ENCODE data around the gene ERGIC2.

ERGIC2 gene

GRCh38 chr12:29334937-29335336 is 46.0 kb downstream of the ERGIC2 start:
- Histone ChIP-seq H3K27ac (ENCODE audit: insufficient read depth, low read length, poor library complexity, severe bottlenecking) (no peak overlapping the region), H3K36me3 (ENCODE audit: control insufficient read depth, insufficient read depth, low read length) (no peaks in the 10 kb centered on the region), H3K4me1 (ENCODE audit: control insufficient read depth, insufficient read depth, low read length, poor library complexity, severe bottlenecking) (no peaks in the 10 kb centered on the region), H3K27me3 (replicated peaks; ENCODE audit: control insufficient read depth, insufficient read depth, low read length, poor library complexity, severe bottlenecking) (no peaks in the 10 kb centered on the region), H3K4me3 (ENCODE audit: insufficient read depth, low read depth, low read length, poor library complexity, severe bottlenecking) (no peak overlapping the region), H3K9me3 (ENCODE audit: control insufficient read depth, low read length) (no peaks in the 10 kb centered on the region)
- DNase-seq = no peak

- Histone ChIP-seq H3K9me3 (ENCODE audit: control insufficient read depth, low read length) (no peaks in the 10 kb centered on the region), H3K4me3 (ENCODE audit: insufficient read depth, low read depth, low read length, poor library complexity, severe bottlenecking) (no peak overlapping the region), H3K27ac (ENCODE audit: insufficient read depth, low read length, poor library complexity, severe bottlenecking) (no peak overlapping the region), H3K4me1 (ENCODE audit: control insufficient read depth, insufficient read depth, low read length, poor library complexity, severe bottlenecking) (no peaks in the 10 kb centered on the region), H3K36me3 (ENCODE audit: control insufficient read depth, insufficient read depth, low read length) (no peaks in the 10 kb centered on the region), H3K27me3 (replicated peaks; ENCODE audit: control insufficient read depth, insufficient read depth, low read length, poor library complexity, severe bottlenecking) (no peaks in the 10 kb centered on the region)
- no peak for DNase-seq
Measured at GRCh38 chr12:29333178-29333577, 47.8 kb downstream of the ERGIC2 start.

- Histone ChIP-seq H3K4me1 (ENCODE audit: control insufficient read depth, insufficient read depth, low read length, poor library complexity, severe bottlenecking) (no peaks in the 10 kb centered on the region), H3K9me3 (ENCODE audit: control insufficient read depth, low read length) (no peaks in the 10 kb centered on the region), H3K27me3 (replicated peaks; ENCODE audit: control insufficient read depth, insufficient read depth, low read length, poor library complexity, severe bottlenecking) (no peaks in the 10 kb centered on the region), H3K27ac (ENCODE audit: insufficient read depth, low read length, poor library complexity, severe bottlenecking) (no peak overlapping the region), H3K36me3 (ENCODE audit: control insufficient read depth, insufficient read depth, low read length) (no peaks in the 10 kb centered on the region), H3K4me3 (ENCODE audit: insufficient read depth, low read depth, low read length, poor library complexity, severe bottlenecking) (no peak overlapping the region)
- no peak for DNase-seq
Measured at GRCh38 chr12:29329411-29329810, 51.6 kb downstream of the ERGIC2 start.

GRCh38 chr12:29322157-29322556 is 58.8 kb downstream of the ERGIC2 start:
- Histone ChIP-seq H3K27me3 (replicated peaks; ENCODE audit: control insufficient read depth, insufficient read depth, low read length, poor library complexity, severe bottlenecking) (no peaks in the 10 kb centered on the region), H3K9me3 (ENCODE audit: control insufficient read depth, low read length) (no peaks in the 10 kb centered on the region), H3K4me3 (ENCODE audit: insufficient read depth, low read depth, low read length, poor library complexity, severe bottlenecking) (no peak overlapping the region), H3K27ac (ENCODE audit: insufficient read depth, low read length, poor library complexity, severe bottlenecking) (no peak overlapping the region), H3K36me3 (ENCODE audit: control insufficient read depth, insufficient read depth, low read length) (peaks cover 5% of the 10 kb centered on the region), H3K4me1 (ENCODE audit: control insufficient read depth, insufficient read depth, low read length, poor library complexity, severe bottlenecking) (no peaks in the 10 kb centered on the region)
- DNase-seq = no peak

GRCh38 chr12:29320295-29321085 is 60.5 kb downstream of the ERGIC2 start:
- H3K27ac ChIP-seq (ENCODE audit: insufficient read depth, low read length, poor library complexity, severe bottlenecking) = no peak overlapping the region
- H3K36me3 ChIP-seq (ENCODE audit: control insufficient read depth, insufficient read depth, low read length) = peaks cover 5% of the 10 kb centered on the region
- DNase-seq = no peak

GRCh38 chr12:29317556-29318363 is 63.2 kb downstream of the ERGIC2 start:
- Histone ChIP-seq H3K9me3 (ENCODE audit: control insufficient read depth, low read length) (no peaks in the 10 kb centered on the region), H3K27me3 (replicated peaks; ENCODE audit: control insufficient read depth, insufficient read depth, low read length, poor library complexity, severe bottlenecking) (no peaks in the 10 kb centered on the region), H3K27ac (ENCODE audit: insufficient read depth, low read length, poor library complexity, severe bottlenecking) (no peak overlapping the region), H3K4me1 (ENCODE audit: control insufficient read depth, insufficient read depth, low read length, poor library complexity, severe bottlenecking) (no peaks in the 10 kb centered on the region), H3K36me3 (ENCODE audit: control insufficient read depth, insufficient read depth, low read length) (peaks cover 5% of the 10 kb centered on the region), H3K4me3 (ENCODE audit: insufficient read depth, low read depth, low read length, poor library complexity, severe bottlenecking) (no peak overlapping the region)
- DNase-seq = peak; percentile 5 to 29 (median 7)

More at GRCh38 chr12:29320295-29321085, 60.5 kb downstream of the ERGIC2 start:
- Histone ChIP-seq H3K27me3 (replicated peaks; ENCODE audit: control insufficient read depth, insufficient read depth, low read length, poor library complexity, severe bottlenecking) (no peaks in the 10 kb centered on the region), H3K4me3 (ENCODE audit: insufficient read depth, low read depth, low read length, poor library complexity, severe bottlenecking) (no peak overlapping the region), H3K9me3 (ENCODE audit: control insufficient read depth, low read length) (no peaks in the 10 kb centered on the region), H3K4me1 (ENCODE audit: control insufficient read depth, insufficient read depth, low read length, poor library complexity, severe bottlenecking) (no peaks in the 10 kb centered on the region)

GRCh38 chr12:29316752-29317151 is 64.2 kb downstream of the ERGIC2 start:
- H3K9me3 ChIP-seq (ENCODE audit: control insufficient read depth, low read length) = no peaks in the 10 kb centered on the region
- DNase-seq = no peak
- H3K4me3 ChIP-seq (ENCODE audit: insufficient read depth, low read depth, low read length, poor library complexity, severe bottlenecking) = no peak overlapping the region
- no peaks in the 10 kb centered on the region for H3K27me3 ChIP-seq (replicated peaks; ENCODE audit: control insufficient read depth, insufficient read depth, low read length, poor library complexity, severe bottlenecking)
- no peaks in the 10 kb centered on the region for H3K4me1 ChIP-seq (ENCODE audit: control insufficient read depth, insufficient read depth, low read length, poor library complexity, severe bottlenecking)
- no peak overlapping the region for H3K27ac ChIP-seq (ENCODE audit: insufficient read depth, low read length, poor library complexity, severe bottlenecking)
- peaks cover 2% of the 10 kb centered on the region for H3K36me3 ChIP-seq (ENCODE audit: control insufficient read depth, insufficient read depth, low read length)

GRCh38 chr12:29314416-29314815 is 66.6 kb downstream of the ERGIC2 start:
- H3K27me3 ChIP-seq (replicated peaks; ENCODE audit: control insufficient read depth, insufficient read depth, low read length, poor library complexity, severe bottlenecking) = no peaks in the 10 kb centered on the region
- H3K36me3 ChIP-seq (ENCODE audit: control insufficient read depth, insufficient read depth, low read length) = no peaks in the 10 kb centered on the region
- H3K4me3 ChIP-seq (ENCODE audit: insufficient read depth, low read depth, low read length, poor library complexity, severe bottlenecking) = no peak overlapping the region
- H3K9me3 ChIP-seq (ENCODE audit: control insufficient read depth, low read length) = no peaks in the 10 kb centered on the region
- H3K4me1 ChIP-seq (ENCODE audit: control insufficient read depth, insufficient read depth, low read length, poor library complexity, severe bottlenecking) = no peaks in the 10 kb centered on the region
- H3K27ac ChIP-seq (ENCODE audit: insufficient read depth, low read length, poor library complexity, severe bottlenecking) = no peak overlapping the region
- DNase-seq = no peak

- no peak overlapping the region for H3K27ac ChIP-seq (ENCODE audit: insufficient read depth, low read length, poor library complexity, severe bottlenecking)
- no peak for DNase-seq
- no peaks in the 10 kb centered on the region for H3K36me3 ChIP-seq (ENCODE audit: control insufficient read depth, insufficient read depth, low read length)
- H3K4me3 ChIP-seq (ENCODE audit: insufficient read depth, low read depth, low read length, poor library complexity, severe bottlenecking) = no peak overlapping the region
- H3K9me3 ChIP-seq (ENCODE audit: control insufficient read depth, low read length) = no peaks in the 10 kb centered on the region
- no peaks in the 10 kb centered on the region for H3K27me3 ChIP-seq (replicated peaks; ENCODE audit: control insufficient read depth, insufficient read depth, low read length, poor library complexity, severe bottlenecking)
- no peaks in the 10 kb centered on the region for H3K4me1 ChIP-seq (ENCODE audit: control insufficient read depth, insufficient read depth, low read length, poor library complexity, severe bottlenecking)
Measured at GRCh38 chr12:29310899-29311298, 70.1 kb downstream of the ERGIC2 start.

- no peak for DNase-seq
- Histone ChIP-seq H3K27me3 (replicated peaks; ENCODE audit: control insufficient read depth, insufficient read depth, low read length, poor library complexity, severe bottlenecking) (no peaks in the 10 kb centered on the region), H3K4me1 (ENCODE audit: control insufficient read depth, insufficient read depth, low read length, poor library complexity, severe bottlenecking) (no peaks in the 10 kb centered on the region), H3K27ac (ENCODE audit: insufficient read depth, low read length, poor library complexity, severe bottlenecking) (no peak overlapping the region), H3K36me3 (ENCODE audit: control insufficient read depth, insufficient read depth, low read length) (no peaks in the 10 kb centered on the region), H3K4me3 (ENCODE audit: insufficient read depth, low read depth, low read length, poor library complexity, severe bottlenecking) (no peak overlapping the region), H3K9me3 (ENCODE audit: control insufficient read depth, low read length) (no peaks in the 10 kb centered on the region)
Measured at GRCh38 chr12:29309320-29309902, 71.6 kb downstream of the ERGIC2 start.

All from effector memory CD4-positive, alpha-beta T cell (primary cell).